ENCODE results near the gene CNOT3. TPM values are rescaled to one million over a fixed set of nuclear protein-coding genes. Genes with fewer than 3 reads are reported as not detected.
A peak's percentile ranks its signal among the peaks of the same experiment; 100 is the strongest.

Gene CNOT3
- total RNA-seq, 1 experiment from 2014 or later: 77.7 TPM

- no peaks in the 10 kb centered on the region for H3K9me3 ChIP-seq
- CTCF ChIA-PET: interaction anchor here (0.6 to 1.8 kb wide), 14 partner anchors 14 to 344 kb away, joined by 3 to 16 read pairs (median 5); partner anchors contain the start of genes LENG1, MBOAT7, PRKCG and PRPF31
- H3K4me1 Mint-ChIP-seq (ENCODE audit: low read depth, unreplicated experiment): peaks cover 14% of the 10 kb centered on the region
- no peaks in the 10 kb centered on the region for H3K9me3 Mint-ChIP-seq (ENCODE audit: unreplicated experiment)
- POLR2A ChIA-PET: interaction anchor here (0.5 to 2.2 kb wide), 23 partner anchors 9 to 1413 kb away, joined by 3 to 58 read pairs (median 4); partner anchors contain the start of genes LENG1, LENG9, MBOAT7 and MYADM
- H3K36me3 ChIP-seq (ENCODE audit: control insufficient read depth, insufficient read depth, low read length): 0 out of 2 replicates have a peak, but pooled peaks cover 1% of the 10 kb centered on the region
- DNase-seq: peak; percentile 100
- TF ChIP-seq, protein P1, sequence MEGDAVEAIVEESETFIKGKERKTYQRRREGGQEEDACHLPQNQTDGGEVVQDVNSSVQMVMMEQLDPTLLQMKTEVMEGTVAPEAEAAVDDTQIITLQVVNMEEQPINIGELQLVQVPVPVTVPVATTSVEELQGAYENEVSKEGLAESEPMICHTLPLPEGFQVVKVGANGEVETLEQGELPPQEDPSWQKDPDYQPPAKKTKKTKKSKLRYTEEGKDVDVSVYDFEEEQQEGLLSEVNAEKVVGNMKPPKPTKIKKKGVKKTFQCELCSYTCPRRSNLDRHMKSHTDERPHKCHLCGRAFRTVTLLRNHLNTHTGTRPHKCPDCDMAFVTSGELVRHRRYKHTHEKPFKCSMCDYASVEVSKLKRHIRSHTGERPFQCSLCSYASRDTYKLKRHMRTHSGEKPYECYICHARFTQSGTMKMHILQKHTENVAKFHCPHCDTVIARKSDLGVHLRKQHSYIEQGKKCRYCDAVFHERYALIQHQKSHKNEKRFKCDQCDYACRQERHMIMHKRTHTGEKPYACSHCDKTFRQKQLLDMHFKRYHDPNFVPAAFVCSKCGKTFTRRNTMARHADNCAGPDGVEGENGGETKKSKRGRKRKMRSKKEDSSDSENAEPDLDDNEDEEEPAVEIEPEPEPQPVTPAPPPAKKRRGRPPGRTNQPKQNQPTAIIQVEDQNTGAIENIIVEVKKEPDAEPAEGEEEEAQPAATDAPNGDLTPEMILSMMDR (IDR thresholded peaks at IDR 0.05; ENCODE audit: insufficient read depth in 1 of 2, low read depth in 1 of 2, low read length in 1 of 2, severe bottlenecking in 1 of 2, unreplicated experiment in 1 of 2): no peak
- no peaks in the 10 kb centered on the region for H3K27me3 Mint-ChIP-seq (ENCODE audit: insufficient read depth, unreplicated experiment)
- BruUV-seq (replicated peaks): no TSS peak
- peak overlapping the region; percentile 88 for H3K4me3 Mint-ChIP-seq (ENCODE audit: unreplicated experiment)
- peaks cover 46% of the 10 kb centered on the region for H3K36me3 Mint-ChIP-seq (ENCODE audit: insufficient read depth, unreplicated experiment)
- peak overlapping the region; percentile 82 for H3K27ac Mint-ChIP-seq (ENCODE audit: unreplicated experiment)
- H3K27me3 ChIP-seq (replicated peaks; ENCODE audit: control insufficient read depth, insufficient read depth, low read length): no peaks in the 10 kb centered on the region
- peaks cover 9% of the 10 kb centered on the region for H3K4me1 ChIP-seq
- H3K4me3 ChIP-seq (ENCODE audit: low read depth, low read length): peak overlapping the region; percentile 96
- intact Hi-C loops (cut with micrococcal nuclease; ENCODE audit: unreplicated experiment): loop anchor here (1.0 to 5.0 kb wide), 6 partner anchors 22 to 270 kb away; partner anchors contain the start of genes LENG1, MYADM, NDUFA3 and PRPF31
Observed at GRCh38 chr19:54136864-54137698, 481 bp upstream of the CNOT3 start.

- no peaks in the 10 kb centered on the region for H3K27me3 Mint-ChIP-seq (ENCODE audit: insufficient read depth, unreplicated experiment)
- no peaks in the 10 kb centered on the region for H3K27me3 ChIP-seq (replicated peaks; ENCODE audit: control insufficient read depth, insufficient read depth, low read length)
- H3K4me1 ChIP-seq: peaks cover 9% of the 10 kb centered on the region
- peak overlapping the region; percentile 88 for H3K4me3 Mint-ChIP-seq (ENCODE audit: unreplicated experiment)
- H3K9me3 ChIP-seq: no peaks in the 10 kb centered on the region
- ChIA-PET POLR2A (interaction anchor here (2.2 kb wide), 1 partner anchor 51 kb away, joined by 58 read pairs; the partner anchor contains the start of genes MBOAT7 and TSEN34), CTCF (no interaction called here)
- peaks cover 62% of the 10 kb centered on the region for H3K36me3 Mint-ChIP-seq (ENCODE audit: insufficient read depth, unreplicated experiment)
- H3K4me1 Mint-ChIP-seq (ENCODE audit: low read depth, unreplicated experiment): peaks cover 14% of the 10 kb centered on the region
- no TSS peak for BruUV-seq (replicated peaks)
- H3K36me3 ChIP-seq (ENCODE audit: control insufficient read depth, insufficient read depth, low read length): 0 out of 2 replicates have a peak, but pooled peaks cover 1% of the 10 kb centered on the region
- H3K9me3 Mint-ChIP-seq (ENCODE audit: unreplicated experiment): no peaks in the 10 kb centered on the region
- no peak for DNase-seq
- TF ChIP-seq, protein P1 (IDR thresholded peaks at IDR 0.05; ENCODE audit: insufficient read depth in 1 of 2, low read depth in 1 of 2, low read length in 1 of 2, severe bottlenecking in 1 of 2, unreplicated experiment in 1 of 2): no peak
- intact Hi-C loops (cut with micrococcal nuclease; ENCODE audit: unreplicated experiment): loop anchor here (5.0 kb wide), 1 partner anchor 271 kb away; the partner anchor contains the start of gene MYADM
- H3K4me3 ChIP-seq (ENCODE audit: low read depth, low read length): peak overlapping the region; percentile 96
- peak overlapping the region; percentile 82 for H3K27ac Mint-ChIP-seq (ENCODE audit: unreplicated experiment)
Observed at GRCh38 chr19:54138489-54139256, 1.1 kb downstream of the CNOT3 start.

- intact Hi-C loops (cut with micrococcal nuclease; ENCODE audit: unreplicated experiment): no loop called here
- DNase-seq: no peak
- H3K27me3 Mint-ChIP-seq (ENCODE audit: insufficient read depth, unreplicated experiment): no peaks in the 10 kb centered on the region
- peaks cover 70% of the 10 kb centered on the region for H3K36me3 Mint-ChIP-seq (ENCODE audit: insufficient read depth, unreplicated experiment)
- Histone ChIP-seq H3K36me3 (ENCODE audit: control insufficient read depth, insufficient read depth, low read length) (peaks cover 12% of the 10 kb centered on the region), H3K4me3 (ENCODE audit: low read depth, low read length) (no peak overlapping the region), H3K9me3 (no peaks in the 10 kb centered on the region), H3K4me1 (0 out of 2 replicates have a peak, but pooled peaks cover 4% of the 10 kb centered on the region), H3K27me3 (replicated peaks; ENCODE audit: control insufficient read depth, insufficient read depth, low read length) (no peaks in the 10 kb centered on the region)
- no TSS peak for BruUV-seq (replicated peaks)
- no peak overlapping the region for H3K27ac Mint-ChIP-seq (ENCODE audit: unreplicated experiment)
- no peaks in the 10 kb centered on the region for H3K9me3 Mint-ChIP-seq (ENCODE audit: unreplicated experiment)
- ChIA-PET POLR2A (no interaction called here), CTCF (no interaction called here)
- TF ChIP-seq, protein P1 (IDR thresholded peaks at IDR 0.05; ENCODE audit: insufficient read depth in 1 of 2, low read depth in 1 of 2, low read length in 1 of 2, severe bottlenecking in 1 of 2, unreplicated experiment in 1 of 2): no peak
- peaks cover 1% of the 10 kb centered on the region for H3K4me1 Mint-ChIP-seq (ENCODE audit: low read depth, unreplicated experiment)
- no peak overlapping the region for H3K4me3 Mint-ChIP-seq (ENCODE audit: unreplicated experiment)
Observed at GRCh38 chr19:54141356-54141755, 3.8 kb downstream of the CNOT3 start.

Measured in Caco-2 (cell line).